GM19193 (cell line): ENCODE measurements around the gene PSMC5.
A peak's percentile ranks its signal among the peaks of the same experiment; 100 is the strongest.

ENCODE experiments used
- POLR2A ChIP-seq: IDR thresholded peaks from 4 replicates; pipeline ENCODE4 v1.6.1; 2011; ENCODE audit not compliant: insufficient read depth, insufficient read length; ENCODE audit errors: extremely low read depth

PSMC5 gene

DNA sequence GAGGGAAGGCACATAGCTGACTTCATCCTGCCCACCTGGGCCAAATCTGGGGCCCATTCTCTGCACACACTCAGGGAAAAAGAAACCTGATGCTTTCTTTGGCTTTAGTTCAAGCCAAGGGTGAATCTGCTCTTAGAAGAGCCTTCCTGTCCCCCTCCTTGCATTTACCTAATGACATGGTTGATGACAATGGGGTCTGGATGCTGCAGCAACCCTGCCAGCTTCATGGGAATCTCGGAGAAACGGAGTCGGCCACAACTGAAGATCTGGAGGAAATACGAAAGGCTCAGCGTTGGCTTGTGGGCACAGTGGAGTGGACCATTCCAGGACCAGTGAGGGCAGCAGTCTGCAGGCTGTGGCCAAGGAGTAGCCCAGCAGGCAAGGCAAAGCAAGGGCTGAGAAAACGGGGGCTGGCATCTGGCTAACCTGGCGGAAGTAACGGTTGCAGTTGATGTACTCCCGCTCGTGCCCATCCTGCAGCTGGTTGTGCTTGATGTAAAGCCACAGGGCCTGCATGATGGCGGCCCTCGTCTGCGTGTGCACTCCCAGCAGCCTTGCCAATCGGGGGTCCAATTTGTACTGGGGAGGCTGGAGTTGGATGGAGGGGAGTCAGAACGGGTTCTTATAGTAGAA is 6.6 kb downstream of the PSMC5 start:
- no peak for TF ChIP-seq POLR2A

DNA sequence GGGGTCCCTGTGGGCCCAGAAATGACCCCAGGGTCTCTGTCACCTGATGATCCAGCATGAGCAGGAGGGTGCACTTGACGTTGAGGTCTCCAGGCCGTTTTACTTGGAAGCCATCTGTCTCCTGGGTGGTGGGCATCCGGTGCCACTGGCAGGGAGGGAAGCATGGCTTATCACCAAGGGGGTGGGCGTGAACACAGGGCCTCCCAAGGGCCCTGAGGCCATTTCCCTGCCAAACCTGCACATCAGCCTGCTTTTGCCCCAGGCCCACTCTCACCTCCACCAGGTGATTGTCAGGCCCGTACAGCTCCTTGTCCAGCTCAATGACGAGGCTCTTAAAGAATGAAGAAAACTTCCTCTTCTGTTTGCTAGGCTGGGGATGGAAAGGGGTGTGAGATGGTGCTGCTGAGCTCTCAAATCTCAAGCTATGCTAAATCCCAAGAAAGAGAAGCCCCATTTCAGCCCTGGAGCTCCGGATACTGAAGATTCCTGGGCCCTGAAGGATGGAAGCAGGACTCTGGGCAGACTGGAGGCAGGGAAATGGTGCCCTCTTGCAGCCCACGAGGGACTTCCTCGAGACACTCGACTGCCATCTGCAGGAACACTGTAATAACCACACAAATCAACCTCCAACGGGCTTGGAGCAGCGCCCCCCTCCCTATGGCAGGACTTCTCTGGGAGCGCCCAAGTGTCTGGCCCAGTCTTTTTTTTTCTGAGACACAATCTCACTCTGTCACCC is 7.4 kb downstream of the PSMC5 start:
- no peak for TF ChIP-seq POLR2A

DNA sequence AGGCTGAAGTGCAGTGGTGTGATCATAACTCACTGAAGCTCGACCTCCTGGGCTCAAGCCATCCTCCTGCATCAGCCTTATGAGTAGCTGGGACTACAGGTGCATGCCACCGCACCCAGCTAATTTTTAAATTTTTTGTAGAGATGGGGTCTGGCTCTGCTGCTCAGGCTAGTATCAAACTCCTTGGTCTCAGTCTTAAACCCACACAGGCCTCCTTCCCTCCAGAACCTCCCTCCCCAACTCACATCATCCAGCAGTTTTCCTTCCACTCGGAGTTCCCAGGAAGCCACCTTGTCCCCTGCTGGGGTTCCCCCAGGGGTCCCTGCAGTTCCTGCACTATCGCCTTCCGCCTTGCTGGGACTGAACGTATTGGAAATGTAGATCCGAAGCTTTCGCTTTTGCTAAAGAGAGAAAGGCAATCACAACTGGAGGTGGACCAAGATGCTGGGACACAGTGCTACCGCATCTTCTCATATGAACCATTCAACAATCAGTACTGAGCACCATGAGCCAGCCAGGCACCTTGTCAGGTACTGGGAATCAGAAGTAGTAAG is 8.0 kb downstream of the PSMC5 start:
- no peak for TF ChIP-seq POLR2A

DNA sequence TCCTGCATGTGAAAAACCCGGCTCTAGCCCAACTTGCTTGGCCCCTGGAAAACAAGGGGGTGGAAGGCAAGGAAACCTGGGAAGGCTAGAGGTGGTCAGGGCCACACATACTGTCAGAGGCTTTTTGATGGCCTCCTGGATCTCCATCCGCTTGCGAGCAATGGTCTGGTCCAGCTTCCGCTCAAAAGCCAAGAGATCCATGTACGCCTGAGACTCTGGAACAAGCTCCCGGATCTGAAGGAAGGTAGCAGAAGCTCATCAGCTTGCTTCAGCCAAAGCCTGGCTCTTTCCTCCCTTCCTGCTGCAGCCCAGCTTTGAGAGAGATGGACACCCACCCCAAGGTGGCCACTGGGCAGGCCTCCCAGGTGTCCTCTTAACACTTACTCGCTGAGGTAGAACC is 9.6 kb downstream of the PSMC5 start:
- TF ChIP-seq POLR2A: no peak

DNA sequence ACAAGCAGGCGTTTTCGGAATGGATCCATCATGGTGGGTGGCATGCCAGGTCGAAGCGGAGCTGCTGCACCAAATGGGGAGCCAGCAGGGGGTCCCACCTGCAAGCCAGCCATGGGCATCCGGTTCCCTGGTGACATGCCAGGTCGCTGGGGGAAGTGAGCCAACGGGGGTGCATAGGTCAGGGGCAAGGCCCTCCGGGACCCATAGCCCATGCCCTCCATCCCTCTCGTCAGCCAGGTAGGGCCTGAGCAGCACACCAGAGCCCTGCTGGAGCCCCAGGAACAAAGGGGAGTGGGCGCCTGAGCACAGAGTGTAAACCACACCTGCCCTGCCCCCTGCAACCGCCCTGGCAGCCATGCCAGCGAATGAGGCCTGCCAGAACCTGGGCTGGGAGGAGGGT is 10.2 kb downstream of the PSMC5 start:
- no peak for TF ChIP-seq POLR2A

DNA sequence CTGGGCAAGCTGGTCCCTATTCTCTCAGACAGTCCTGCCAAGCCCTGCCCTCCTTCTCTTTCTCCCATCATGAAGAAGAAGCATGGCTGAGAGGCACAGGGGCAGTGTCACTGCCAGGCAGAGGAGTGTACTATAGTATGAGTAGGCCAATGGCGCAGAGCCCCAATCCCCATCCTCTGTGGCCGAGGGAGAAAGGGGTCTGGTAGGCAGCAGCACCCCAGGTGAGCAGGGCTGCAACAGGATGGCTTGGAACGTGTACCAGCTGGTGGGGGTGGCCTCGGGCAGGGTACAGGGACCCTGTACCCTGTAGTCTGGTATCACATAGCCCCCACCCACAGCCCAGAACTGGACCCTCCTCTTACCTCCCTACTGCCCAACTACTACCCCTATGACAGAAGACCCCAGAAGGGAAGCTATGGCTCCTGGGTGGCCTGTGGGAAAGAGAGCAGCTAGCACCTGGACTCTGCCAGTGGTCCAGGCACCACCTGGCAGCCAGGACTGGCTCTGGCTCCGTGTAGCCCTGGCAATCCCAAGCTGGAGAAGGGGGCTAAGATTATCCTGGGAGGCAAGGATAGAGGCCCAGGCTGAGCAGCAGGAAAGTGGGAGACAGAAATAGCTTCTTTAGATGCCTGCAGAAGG is 10.8 kb downstream of the PSMC5 start:
- no peak for TF ChIP-seq POLR2A

DNA sequence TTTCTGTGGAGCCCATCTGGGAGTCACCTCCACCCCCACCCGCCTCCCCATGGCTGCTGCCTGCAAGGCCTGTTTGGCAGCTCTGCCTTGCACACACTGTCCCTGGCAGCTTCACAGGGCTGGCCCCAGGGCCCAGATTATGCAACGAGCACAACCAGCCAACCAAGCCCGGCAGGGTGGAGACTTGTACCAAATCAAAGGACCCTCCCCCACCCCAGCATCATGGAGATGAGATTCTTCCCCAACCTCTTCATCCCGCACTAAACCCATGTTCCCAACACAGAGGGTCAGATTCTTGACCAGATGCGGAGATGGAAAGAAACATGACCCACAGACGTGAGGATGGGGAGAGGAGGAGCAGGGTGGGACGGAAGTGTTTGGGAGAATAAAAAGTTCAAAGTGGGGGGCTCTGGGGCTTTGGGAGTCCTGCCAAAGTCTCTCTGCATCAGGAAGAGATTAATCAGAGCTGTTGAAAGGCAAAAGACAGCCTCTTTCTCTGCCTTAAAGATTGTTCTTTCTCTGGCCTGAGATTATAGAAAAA is 11.5 kb downstream of the PSMC5 start:
- no peak for TF ChIP-seq POLR2A

DNA sequence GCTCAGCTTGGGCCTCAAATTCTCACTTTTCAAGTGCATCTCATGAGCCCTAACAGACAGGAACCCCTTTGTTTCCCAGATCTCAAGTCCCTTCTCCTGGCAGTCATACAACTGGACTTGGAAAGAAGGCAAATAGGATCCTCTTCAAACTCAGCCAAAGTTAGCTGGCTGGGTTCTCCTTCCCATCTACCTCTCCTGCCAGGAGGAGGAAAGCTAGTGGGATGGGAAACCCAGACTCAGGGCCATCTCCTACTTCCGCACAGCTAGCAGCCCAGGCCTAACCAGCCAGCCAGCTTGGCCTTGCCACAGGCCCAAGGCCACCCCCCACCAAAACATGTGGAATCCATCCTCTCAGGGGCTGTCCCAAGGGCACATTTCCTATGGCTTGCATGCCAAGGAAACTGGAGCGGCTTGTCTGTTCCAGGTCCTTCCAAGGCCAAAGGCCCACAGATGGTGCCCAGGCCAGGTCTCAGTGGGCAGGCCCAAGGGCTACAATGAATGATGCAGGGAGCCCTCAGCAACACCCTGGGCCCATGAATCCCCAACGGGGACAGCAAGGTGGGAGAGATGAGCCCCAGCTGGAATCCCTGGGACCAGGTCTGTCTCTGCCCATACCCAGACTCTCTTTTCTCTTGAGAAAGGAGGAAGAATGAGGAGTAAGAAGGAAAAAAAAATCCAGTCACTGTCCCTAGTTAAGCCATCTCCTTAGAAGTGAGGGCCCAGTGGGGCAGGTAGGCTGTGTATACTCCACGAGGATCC is 13.5 kb downstream of the PSMC5 start:
- TF ChIP-seq POLR2A: no peak

DNA sequence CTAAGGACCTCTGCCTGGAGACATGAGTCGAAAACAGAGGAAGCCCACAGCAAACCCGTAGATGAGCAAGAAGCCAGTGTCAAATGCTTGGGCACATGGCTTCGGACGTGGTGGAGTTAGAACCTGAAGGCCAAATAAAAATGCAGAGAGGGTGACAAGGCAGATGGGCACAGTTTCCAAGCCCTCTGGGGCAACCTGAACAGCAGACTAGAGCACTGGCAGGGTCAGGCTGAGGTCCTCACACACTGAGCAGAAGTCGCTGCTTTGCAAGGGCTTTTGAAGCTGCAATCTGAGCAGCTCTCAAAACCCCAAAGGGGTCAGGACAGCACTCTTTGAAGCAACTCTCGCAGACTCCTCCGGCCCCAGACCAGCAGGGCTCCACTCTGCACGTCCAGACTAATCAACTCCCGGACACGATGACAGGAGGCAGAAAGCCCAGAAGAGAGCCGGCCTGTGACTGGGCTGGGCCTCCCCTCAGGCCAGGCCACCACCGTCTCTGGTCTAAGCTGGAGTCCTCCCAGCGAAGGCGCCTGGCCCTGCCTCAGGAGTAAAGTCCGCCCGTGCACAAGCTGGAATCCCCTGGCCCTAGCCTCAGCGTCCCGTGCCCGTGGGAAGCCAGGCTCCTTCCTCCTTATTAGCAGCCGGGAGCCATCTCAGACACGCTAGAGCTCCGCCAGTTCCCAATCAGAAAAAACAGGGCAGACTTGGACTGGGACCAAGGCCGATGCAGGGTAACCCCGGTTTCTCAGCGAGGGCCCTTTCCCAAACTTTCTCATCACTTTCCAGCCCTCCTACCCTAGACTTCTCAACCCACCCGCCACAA is 14.3 kb downstream of the PSMC5 start:
- no peak for TF ChIP-seq POLR2A

DNA sequence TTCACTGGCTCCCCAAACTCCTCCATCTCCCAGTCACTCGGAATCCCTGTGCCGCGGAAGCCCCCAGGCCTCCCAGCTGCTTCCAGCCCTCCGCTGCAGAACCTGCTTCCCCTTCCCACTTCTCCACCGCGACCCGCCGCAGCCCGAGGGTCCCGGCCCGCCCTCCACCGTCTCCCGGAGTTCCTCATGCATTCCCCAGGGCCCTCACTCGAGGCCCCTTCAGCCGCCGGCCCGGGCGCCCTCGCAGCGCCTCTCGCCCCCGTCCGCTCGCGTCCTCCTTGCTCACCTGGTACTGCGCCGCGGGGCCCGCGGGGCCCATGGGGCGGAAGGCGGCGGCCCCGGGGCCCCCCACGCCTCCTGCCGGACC is 14.9 kb downstream of the PSMC5 start:
- TF ChIP-seq POLR2A: no peak

DNA sequence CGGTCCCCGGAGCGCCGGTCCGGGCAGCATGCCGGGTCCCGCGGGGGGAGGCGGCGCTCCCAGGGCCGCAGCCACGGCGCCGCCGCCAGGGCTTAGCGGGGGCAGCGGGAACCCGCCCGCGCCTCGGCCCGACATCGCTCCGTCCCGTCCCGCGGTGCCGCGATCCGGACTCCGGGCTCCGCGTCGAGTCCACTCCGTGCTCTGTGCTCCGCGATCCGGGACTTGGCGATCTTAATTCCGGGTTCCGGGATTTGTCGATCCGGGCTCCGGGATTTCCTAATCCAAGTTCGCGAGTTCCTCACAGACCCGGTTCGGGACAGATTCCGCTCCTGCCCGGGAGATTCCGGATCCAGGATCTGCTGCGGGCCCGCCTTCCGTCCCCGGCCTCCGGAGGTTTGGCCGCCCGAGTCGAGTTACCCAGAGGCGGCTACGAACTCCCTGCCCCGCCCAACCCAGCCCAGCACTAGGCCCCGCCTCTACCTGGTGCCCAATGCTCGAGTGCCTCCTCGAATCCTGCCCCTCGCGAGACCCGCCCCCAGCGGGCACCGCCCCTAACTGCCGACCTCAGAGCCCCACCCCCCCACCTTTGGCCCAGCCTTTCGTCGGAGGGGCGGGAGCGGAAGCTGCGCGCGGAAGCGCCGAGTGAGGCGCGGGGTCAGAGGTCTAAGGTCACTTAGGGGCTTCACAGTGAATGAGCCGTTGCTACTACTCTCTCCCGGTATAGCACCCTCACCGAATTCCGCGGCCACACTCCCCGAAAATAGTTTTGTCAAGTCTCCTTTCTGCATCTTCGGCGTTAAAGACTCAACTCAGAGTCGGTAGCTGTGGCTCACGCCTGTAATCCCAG is 15.5 kb downstream of the PSMC5 start, which contains the start of gene SMARCD2:
TSS of gene SMARCD2 (minus strand) at position 146 of the 847 bp plus-strand sequence. CDS start at position 135, 11 bp downstream.
- TF ChIP-seq POLR2A: peak; percentile 90

DNA sequence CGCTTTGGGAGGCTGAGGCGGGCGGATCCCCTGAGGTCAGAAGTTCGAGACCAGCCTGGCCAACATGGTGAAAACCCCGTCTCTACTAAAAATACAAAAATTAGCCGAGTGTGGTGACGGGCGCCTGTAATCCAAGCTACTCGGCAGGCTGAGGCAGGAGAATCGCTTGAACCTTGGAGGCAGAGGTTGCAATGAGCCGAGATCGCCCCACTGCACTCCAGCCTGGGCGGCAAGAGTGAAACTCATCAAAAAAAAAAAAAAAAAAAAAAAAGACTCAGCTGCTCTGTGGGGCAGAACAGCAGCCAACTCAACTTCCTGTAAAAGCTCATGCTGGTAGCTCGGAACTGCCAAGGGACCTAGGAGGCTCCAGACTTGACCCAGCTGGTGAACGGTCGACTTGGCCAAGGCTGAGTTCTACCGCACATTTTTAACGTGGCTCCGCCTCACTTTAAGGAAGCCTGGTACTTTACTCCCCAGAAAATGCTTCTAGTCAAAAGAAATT is 16.2 kb downstream of the PSMC5 start:
- TF ChIP-seq POLR2A: peak; percentile 34
